ENCODE data around the gene SKI. TPM values are rescaled to one million over a fixed set of nuclear protein-coding genes. Genes with fewer than 3 reads are reported as not detected.

Gene SKI
- total RNA-seq, 1 experiment from 2014 or later: 89.5 TPM

DNA sequence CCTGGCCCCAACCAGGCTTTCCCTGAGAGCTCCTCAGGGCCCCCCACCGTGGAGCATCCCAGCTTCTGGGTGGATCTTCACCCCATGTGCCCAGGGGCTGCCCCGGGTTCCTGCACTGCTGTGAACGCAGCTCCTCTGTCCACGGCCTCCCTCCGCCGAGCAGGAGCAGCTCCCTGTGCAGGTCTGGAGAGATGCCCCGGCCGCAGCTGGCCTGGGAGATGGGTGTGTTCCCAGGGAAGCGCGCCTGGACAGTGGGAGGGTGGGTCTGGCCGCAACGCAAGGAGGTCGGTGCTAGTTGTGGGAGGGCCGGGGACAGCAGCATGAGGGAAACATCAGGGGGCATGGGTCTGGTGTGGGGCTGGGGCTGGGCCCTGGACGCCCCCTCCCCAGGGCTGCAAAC, 91.9 kb downstream of the SKI start:
- Mint-ChIP-seq H3K4me3 (no peak overlapping the region), H3K27ac (no peak overlapping the region), H3K4me1 (peaks cover 4 to 18% of the 10 kb centered on the region in 2 experiments), H3K9me3 (0 out of 5 replicates have a peak, but pooled peaks cover 0 to under 1% of the 10 kb centered on the region in 2 experiments), H3K36me3 (ENCODE audit: insufficient read depth in 1 of 3, low read depth in 3 of 3) (no peaks in the 10 kb centered on the region; a peak in 1 of 7 replicates), H3K27me3 (ENCODE audit: low read depth) (peaks cover 3% of the 10 kb centered on the region)
- no peak for DNase-seq
- WGBS (ENCODE audit: extremely low coverage, insufficient read length, low lambda C conversion rate): no CpG with 5 or more reads among the region's 15 CpGs
- Histone ChIP-seq H3K4me2 (ENCODE audit: insufficient read depth, insufficient read length, low read length) (no peak overlapping the region), H2BK120ac (ENCODE audit: low read depth, low read length, poor library complexity, severe bottlenecking) (no peak overlapping the region), H3K9me3 (ENCODE audit: control insufficient read depth, low read depth, low read length) (no peaks in the 10 kb centered on the region), H3K79me2 (ENCODE audit: insufficient read depth, low read length) (no peaks in the 10 kb centered on the region), H3K27ac (ENCODE audit: insufficient read length, low read depth, low read length) (no peak overlapping the region), H3K27me3 (ENCODE audit: insufficient read depth, low read length) (no peaks in the 10 kb centered on the region), H2AFZ (ENCODE audit: low read length) (no peak overlapping the region), H3K23ac (ENCODE audit: insufficient read length, low read depth, low read length) (no peak overlapping the region), H3K79me1 (ENCODE audit: insufficient read depth, low read depth, low read length, poor library complexity, severe bottlenecking) (no peaks in the 10 kb centered on the region), H3K14ac (ENCODE audit: insufficient read depth, low read length) (no peak overlapping the region; the same call in 1 of the 2 replicates), H2BK12ac (ENCODE audit: insufficient read length, low read depth, low read length) (no peak overlapping the region), H2BK20ac (ENCODE audit: low read depth, low read length, poor library complexity, severe bottlenecking) (no peak overlapping the region), H3K56ac (ENCODE audit: insufficient read length, low read depth, low read length) (no peak overlapping the region), H3K23me2 (ENCODE audit: insufficient read length, low read depth, low read length, poor library complexity, severe bottlenecking) (no peaks in the 10 kb centered on the region), H2BK5ac (ENCODE audit: insufficient read length, low read length) (no peak overlapping the region), H3T11ph (ENCODE audit: low read length) (no peak overlapping the region), H4K8ac (replicated peaks; ENCODE audit: insufficient read length, low read depth, low read length) (no peak overlapping the region), H3K4me1 (ENCODE audit: insufficient read depth, low read length) (no peaks in the 10 kb centered on the region; the same call in 1 of the 2 replicates), H2BK15ac (ENCODE audit: low read depth, low read length) (no peak overlapping the region), H3K4ac (ENCODE audit: low read depth, low read length) (no peak overlapping the region), H4K5ac (ENCODE audit: insufficient read length, low read depth, low read length) (no peak overlapping the region), H2AK5ac (ENCODE audit: insufficient read length, low read length) (no peak overlapping the region), H4K20me1 (ENCODE audit: control insufficient read depth, insufficient read depth, insufficient read length) (no peaks in the 10 kb centered on the region), H4K91ac (ENCODE audit: insufficient read length, low read depth, low read length) (no peak overlapping the region), H3K18ac (ENCODE audit: insufficient read length, low read depth, low read length) (no peak overlapping the region), H3K9ac (ENCODE audit: extremely low read depth, insufficient read length, low read length) (no peak overlapping the region)
- TF ChIP-seq, protein P1, sequence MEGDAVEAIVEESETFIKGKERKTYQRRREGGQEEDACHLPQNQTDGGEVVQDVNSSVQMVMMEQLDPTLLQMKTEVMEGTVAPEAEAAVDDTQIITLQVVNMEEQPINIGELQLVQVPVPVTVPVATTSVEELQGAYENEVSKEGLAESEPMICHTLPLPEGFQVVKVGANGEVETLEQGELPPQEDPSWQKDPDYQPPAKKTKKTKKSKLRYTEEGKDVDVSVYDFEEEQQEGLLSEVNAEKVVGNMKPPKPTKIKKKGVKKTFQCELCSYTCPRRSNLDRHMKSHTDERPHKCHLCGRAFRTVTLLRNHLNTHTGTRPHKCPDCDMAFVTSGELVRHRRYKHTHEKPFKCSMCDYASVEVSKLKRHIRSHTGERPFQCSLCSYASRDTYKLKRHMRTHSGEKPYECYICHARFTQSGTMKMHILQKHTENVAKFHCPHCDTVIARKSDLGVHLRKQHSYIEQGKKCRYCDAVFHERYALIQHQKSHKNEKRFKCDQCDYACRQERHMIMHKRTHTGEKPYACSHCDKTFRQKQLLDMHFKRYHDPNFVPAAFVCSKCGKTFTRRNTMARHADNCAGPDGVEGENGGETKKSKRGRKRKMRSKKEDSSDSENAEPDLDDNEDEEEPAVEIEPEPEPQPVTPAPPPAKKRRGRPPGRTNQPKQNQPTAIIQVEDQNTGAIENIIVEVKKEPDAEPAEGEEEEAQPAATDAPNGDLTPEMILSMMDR (conservative IDR thresholded peaks at IDR 0.05): no peak
